A549 (cell line): ENCODE results near the gene TMEM259. TPM values are rescaled to one million over a fixed set of nuclear protein-coding genes. Genes with fewer than 3 reads are reported as not detected.

Source experiments
- ATAC-seq, 2 experiments: fragments of 200-7000 bp in 1 of 2; fragments of >200 bp in 1 of 2; cut with Nextera tagmentation in 1 of 2; cut with Tn5 transposase in 1 of 2; 3 replicates each; pipeline versions ENCODE4 v1.8.0 to v1.9.1; 2018 to 2020; ENCODE audit warnings: mild to moderate bottlenecking in 1 of 2, moderate library complexity in 1 of 2
- CTCF ChIA-PET: fragments of 300-600 bp; sonication (Branson Sonifier 250); formaldehyde crosslinking; extraction: SDS; loops from one replicate; lab custom pipeline; 2021; ENCODE audit warnings: antibody characterized with exemption, inconsistent platforms; lab: Yijun Ruan, JAX
- POLR2A ChIA-PET: fragments of 350-600 bp; formaldehyde crosslinking; extraction: SDS; loops from one replicate; lab custom pipeline; 2021; ENCODE audit warnings: antibody characterized with exemption, inconsistent platforms; lab: Yijun Ruan, JAX
- DNase-seq, 2 experiments: peaks; one replicate each; pipeline versions ENCODE4 v3.0.0 to v3.0.0-alpha.2; 2011 to 2016; ENCODE audit warnings: low read depth in 1 of 2, low spot score in 1 of 2
- FAIRE-seq: peaks from 2 replicates; lab custom pipeline; 2011; peaks lifted over from hg19 to GRCh38; lab: Jason Lieb, UNC
- H3K27ac ChIP-seq, 2 experiments: fragments of >200 bp; sonication (Bioruptor Twin); formaldehyde crosslinking; 3 replicates each; pipeline ENCODE4 v1.5.1; 2016 to 2017
- H3K4me1 ChIP-seq: fragments of >200 bp; sonication (Bioruptor Twin); formaldehyde crosslinking; 3 replicates; pipeline ENCODE4 v1.6.1; 2016
- H3K4me2 ChIP-seq: fragments of >200 bp; sonication (Bioruptor Twin); formaldehyde crosslinking; 3 replicates; pipeline ENCODE4 v1.6.1; 2016
- H3K4me3 ChIP-seq: fragments of >200 bp; sonication (Bioruptor Twin); formaldehyde crosslinking; 3 replicates; pipeline ENCODE4 v1.5.1; 2016
- H3K9me3 ChIP-seq: fragments of >200 bp; sonication (Bioruptor Twin); formaldehyde crosslinking; 3 replicates; pipeline ENCODE4 v1.6.1; 2016
- CBX8 ChIP-seq: fragments of 200-600 bp; sonication (generic); IDR thresholded peaks from 2 replicates; pipeline ENCODE4 v1.6.1; 2016
- CEBPB ChIP-seq, 2 experiments: fragments of >200 bp in 1 of 2; sonication (Bioruptor Twin) in 1 of 2; formaldehyde crosslinking in 1 of 2; IDR thresholded peaks; 2 replicates each; pipeline ENCODE4 v1.6.1; 2012 to 2016
- CTCF ChIP-seq: fragments of >200 bp; sonication (Bioruptor Twin); formaldehyde crosslinking; IDR thresholded peaks from 3 replicates; pipeline ENCODE4 v1.5.1; 2016
- ESRRA ChIP-seq: fragments of 150-350 bp; IDR thresholded peaks from 2 replicates; pipeline ENCODE4 v1.6.1; 2014; ENCODE audit warnings: mild to moderate bottlenecking, low read length, borderline replicate concordance
- FOSL2 ChIP-seq, 2 experiments: fragments of 450-650 bp in 1 of 2; fragments of >200 bp in 1 of 2; sonication (Bioruptor Twin) in 1 of 2; formaldehyde crosslinking; IDR thresholded peaks; 2 replicates each; pipeline versions ENCODE4 v1.5.0 to v1.6.1; 2016 to 2020; ENCODE audit warnings: mild to moderate bottlenecking in 1 of 2, moderate library complexity in 1 of 2
- HDAC2 ChIP-seq: fragments of 200-600 bp; sonication (generic); IDR thresholded peaks from 2 replicates; pipeline ENCODE4 v1.6.1; 2016
- HEYL ChIP-seq: fragments of 250-450 bp; sonication (Bioruptor Pico); IDR thresholded peaks from 2 replicates; pipeline ENCODE4 v1.8.0; 2021; ENCODE audit warnings: mild to moderate bottlenecking, moderate library complexity
- HOXA7 ChIP-seq: fragments of 250-450 bp; sonication (Bioruptor Pico); IDR thresholded peaks from 2 replicates; pipeline ENCODE4 v1.5.0; 2020; ENCODE audit warnings: mild to moderate bottlenecking, moderate library complexity
- JUN ChIP-seq, 2 experiments: fragments of >200 bp; sonication (Bioruptor Twin); formaldehyde crosslinking; IDR thresholded peaks; 2 replicates in 1 of 2; 3 replicates in 1 of 2; pipeline ENCODE4 v1.6.1; 2016 to 2017
- KDM1A ChIP-seq: fragments of 200-600 bp; sonication (generic); IDR thresholded peaks from 2 replicates; pipeline ENCODE4 v1.6.1; 2016; ENCODE audit warnings: low read depth, mild to moderate bottlenecking
- MAFK ChIP-seq: fragments of 450-650 bp; IDR thresholded peaks from 2 replicates; pipeline ENCODE4 v1.6.1; 2014; ENCODE audit not compliant: partially characterized antibody
- MAZ ChIP-seq: fragments of 150-350 bp; IDR thresholded peaks from 2 replicates; pipeline ENCODE4 v1.6.1; 2014; ENCODE audit warnings: antibody characterized with exemption, low read depth, low read length, borderline replicate concordance
- MYC ChIP-seq: IDR thresholded peaks from 2 replicates; pipeline ENCODE4 v1.6.1; 2012; ENCODE audit warnings: mild to moderate bottlenecking, inconsistent platforms, low read length, improper control_type of control experiment, borderline replicate concordance
- NFE2L2 ChIP-seq: fragments of 150-350 bp; conservative IDR thresholded peaks from 2 replicates; pipeline ENCODE4 v1.6.1; 2014; ENCODE audit warnings: low read length
- NR3C1 ChIP-seq: fragments of >200 bp; sonication (Bioruptor Twin); formaldehyde crosslinking; IDR thresholded peaks from 3 replicates; pipeline ENCODE4 v1.6.1; 2017
- PBX3 ChIP-seq: IDR thresholded peaks from 2 replicates; pipeline ENCODE4 v1.6.1; 2012
- PHF8 ChIP-seq: fragments of 200-600 bp; sonication (generic); IDR thresholded peaks from 2 replicates; pipeline ENCODE4 v1.6.1; 2016; ENCODE audit warnings: low read depth, mild to moderate bottlenecking, antibody characterized with exemption, moderate library complexity, borderline replicate concordance
- POLR2A ChIP-seq: IDR thresholded peaks from 2 replicates; pipeline ENCODE4 v1.6.1; 2012; ENCODE audit warnings: mild to moderate bottlenecking, low read length
- POLR2AphosphoS2 ChIP-seq: conservative IDR thresholded peaks from 2 replicates; pipeline ENCODE4 v1.6.1; 2012; ENCODE audit warnings: low read length, improper control_type of control experiment, inconsistent platforms
- RAD21 ChIP-seq, 2 experiments: fragments of >200 bp in 1 of 2; sonication (Bioruptor Twin) in 1 of 2; formaldehyde crosslinking in 1 of 2; IDR thresholded peaks in 1 of 2; conservative IDR thresholded peaks in 1 of 2; 2 replicates in 1 of 2; 3 replicates in 1 of 2; pipeline ENCODE4 v1.6.1; 2012 to 2018; ENCODE audit warnings: inconsistent platforms in 1 of 2
- RARB ChIP-seq: fragments of 250-450 bp; sonication (Bioruptor Pico); IDR thresholded peaks from 2 replicates; pipeline ENCODE4 v1.8.0; 2021; ENCODE audit warnings: mild to moderate bottlenecking, moderate library complexity
- RCOR1 ChIP-seq: fragments of 150-350 bp; IDR thresholded peaks from 2 replicates; pipeline ENCODE4 v1.6.1; 2014; ENCODE audit warnings: antibody characterized with exemption, low read length, low read depth
- RFX5 ChIP-seq: fragments of 450-650 bp; IDR thresholded peaks from 2 replicates; pipeline ENCODE4 v1.7.1; 2014; ENCODE audit warnings: antibody characterized with exemption, mild to moderate bottlenecking, moderate library complexity
- SMC3 ChIP-seq: fragments of >200 bp; sonication (Bioruptor Twin); formaldehyde crosslinking; IDR thresholded peaks from 3 replicates; pipeline ENCODE4 v1.6.1; 2018; ENCODE audit warnings: inconsistent platforms
- TFCP2L1 ChIP-seq: fragments of 250-450 bp; sonication (Bioruptor Pico); IDR thresholded peaks from 2 replicates; pipeline ENCODE4 v1.5.0; 2021; ENCODE audit warnings: mild to moderate bottlenecking
- USF2 ChIP-seq: fragments of 450-650 bp; IDR thresholded peaks from 2 replicates; pipeline ENCODE4 v1.6.1; 2014; ENCODE audit warnings: antibody characterized with exemption
- ZSCAN20 ChIP-seq: fragments of 250-450 bp; sonication (Bioruptor Pico); IDR thresholded peaks from 2 replicates; pipeline ENCODE4 v1.8.0; 2022; ENCODE audit warnings: mild to moderate bottlenecking, moderate library complexity
- WGBS: methylation state at CpG from one replicate; pipeline ENCODE4 v1.1.6; 2017; ENCODE audit errors: missing lambda C conversion rate; 5-methylcytosine and 5-hydroxymethylcytosine counted together
- polyA plus RNA-seq, 4 experiments: library from polyadenylated mRNA; depleted of rRNA in 3 of 4; stranded (reverse); fragments of >200 nt; fragmentation: RNase III in 1 of 4; extraction: RNeasy Plus Mini Kit Qiagen cat#74134 plus additional on column Dnase treatment in 1 of 4; gene quantifications; 2 replicates in 3 of 4; 3 replicates in 1 of 4; pipeline ENCODE4 v1.2.3, GENCODE V29; 2011 to 2017

TMEM259 gene
- polyA plus RNA-seq, 2 of the 4 experiments (the other 2 are of a cell fraction) = 45.6 to 78.3 TPM

GRCh38 chr19:966485-967088 lies 54.3 kb downstream of the TMEM259 start:
- H3K4me3 ChIP-seq = no peak overlapping the region
- peaks cover 9% of the 10 kb centered on the region; the same call in 2 of the 3 replicates for H3K9me3 ChIP-seq
- WGBS = 88% methylated on average over 15 of the region's 17 CpGs
- TF ChIP-seq HDAC2 (no peak), CTCF (no peak), USF2 (no peak), HOXA7 (CRISPR knock-in tag) (no peak), SMC3 (no peak), CEBPB (IDR thresholded peaks at IDR 0.05) (no peak), MYC (no peak), HEYL (CRISPR knock-in tag) (no peak), NFE2L2 (no peak), JUN (IDR thresholded peaks at IDR 0.05) (no peak), NR3C1 (no peak), ZSCAN20 (CRISPR knock-in tag) (no peak), RCOR1 (no peak), RAD21 (conservative IDR thresholded peaks at IDR 0.05 in 1 of 2, IDR thresholded peaks at IDR 0.05 in 1 of 2) (no peak), TFCP2L1 (CRISPR knock-in tag) (no peak), CBX8 (no peak), POLR2AphosphoS2 (no peak)
- ATAC-seq (no peak; a peak in 1 of 6 replicates), DNase-seq (no peak), FAIRE-seq (no peak)
- no peak overlapping the region for H3K27ac ChIP-seq
- H3K4me2 ChIP-seq = no peak overlapping the region
- POLR2A ChIA-PET = no interaction called here
- peaks cover 14% of the 10 kb centered on the region for H3K4me1 ChIP-seq
- CTCF ChIA-PET = interaction anchor here (0.7 to 1.6 kb wide), 3 partner anchors 10 to 75 kb away, joined by 3 to 5 read pairs (median 4); no protein-coding TSS in a partner anchor

GRCh38 chr19:964761-965694 lies 55.9 kb downstream of the TMEM259 start:
- ChIA-PET CTCF (interaction anchor here (0.7 to 2.1 kb wide), 3 partner anchors 19 to 33 kb away, joined by 3 to 5 read pairs (median 5); partner anchors contain the start of gene WDR18), POLR2A (interaction anchor here (0.8 kb wide), 1 partner anchor 19 kb away, joined by 3 read pairs; the partner anchor contains the start of gene WDR18)
- no peak for ATAC-seq
- 95% methylated on average over 17 of the region's 19 CpGs for WGBS
- DNase-seq = peak in 1 of 2 experiments; percentile 65
- H3K4me2 ChIP-seq = no peak overlapping the region
- H3K4me1 ChIP-seq = peaks cover 14% of the 10 kb centered on the region
- H3K9me3 ChIP-seq = no peaks in the 10 kb centered on the region
- TF ChIP-seq KDM1A (no peak), RARB (CRISPR knock-in tag) (no peak), NFE2L2 (no peak), CEBPB (IDR thresholded peaks at IDR 0.05) (no peak), ESRRA (no peak), TFCP2L1 (CRISPR knock-in tag) (no peak), POLR2A (no peak), HDAC2 (no peak), PBX3 (no peak), RFX5 (no peak), PHF8 (no peak), FOSL2 (IDR thresholded peaks at IDR 0.05) (no peak), FOSL2 (CRISPR knock-in tag; IDR thresholded peaks at IDR 0.05) (no peak), MAFK (no peak), SMC3 (no peak), MAZ (no peak)
- no peak for FAIRE-seq
- H3K4me3 ChIP-seq = no peak overlapping the region
- H3K27ac ChIP-seq = no peak overlapping the region
